Measurements from ENCODE around the gene FNDC1.
"Not testable (repeated sequence)": the region's sequence is repeated elsewhere in the genome, so short reads cannot be mapped to it uniquely, and the experiment has no call there.

FNDC1 gene

GRCh38 chr6:159169193-159169555 is at the start of gene FNDC1:
Gene FNDC1 (plus strand): TSS chr6:159169400. CDS start chr6:159169597, 197 bp downstream.
- DNase-seq (ENCODE audit: low spot score), result peak; percentile 43

- no peak for DNase-seq (ENCODE audit: low spot score)
These were observed 49.4 kb upstream of the FNDC1 start for GRCh38 chr6:159119791-159120190.

GRCh38 chr6:159121486-159121885 is 47.7 kb upstream of the FNDC1 start:
- no peak for DNase-seq (ENCODE audit: low spot score)

GRCh38 chr6:159122453-159122852 is 46.7 kb upstream of the FNDC1 start:
- no peak for DNase-seq (ENCODE audit: low spot score)

- not testable (repeated sequence) for DNase-seq (ENCODE audit: low spot score)
These were observed 45.4 kb upstream of the FNDC1 start for GRCh38 chr6:159123831-159124230.

GRCh38 chr6:159125014-159125609 is 44.1 kb upstream of the FNDC1 start:
- no peak for DNase-seq (ENCODE audit: low spot score)

GRCh38 chr6:159125951-159126352 is 43.2 kb upstream of the FNDC1 start:
- no peak for DNase-seq (ENCODE audit: low spot score)

GRCh38 chr6:159126590-159126989 is 42.6 kb upstream of the FNDC1 start:
- DNase-seq (ENCODE audit: low spot score), result no peak

- no peak for DNase-seq (ENCODE audit: low spot score)
These were observed 41.5 kb upstream of the FNDC1 start for GRCh38 chr6:159127701-159128100.

- DNase-seq (ENCODE audit: low spot score), result no peak
These were observed 40.2 kb upstream of the FNDC1 start for GRCh38 chr6:159128978-159129377.

- DNase-seq (ENCODE audit: low spot score), result no peak
These were observed 38.4 kb upstream of the FNDC1 start for GRCh38 chr6:159130846-159131245.

- no peak for DNase-seq (ENCODE audit: low spot score)
These were observed 37.5 kb upstream of the FNDC1 start for GRCh38 chr6:159131709-159132108.

GRCh38 chr6:159132664-159133063 is 36.5 kb upstream of the FNDC1 start:
- DNase-seq (ENCODE audit: low spot score), result no peak

- DNase-seq (ENCODE audit: low spot score), result peak; percentile 84
These were observed 34.4 kb upstream of the FNDC1 start for GRCh38 chr6:159134701-159135364.

- DNase-seq (ENCODE audit: low spot score), result no peak
These were observed 31.5 kb upstream of the FNDC1 start for GRCh38 chr6:159137676-159138075.

- no peak for DNase-seq (ENCODE audit: low spot score)
These were observed 26.7 kb upstream of the FNDC1 start for GRCh38 chr6:159142531-159142930.

- no peak for DNase-seq (ENCODE audit: low spot score)
These were observed 20.6 kb upstream of the FNDC1 start for GRCh38 chr6:159148641-159149040.

GRCh38 chr6:159149641-159150040 is 19.6 kb upstream of the FNDC1 start:
- DNase-seq (ENCODE audit: low spot score), result no peak

- peak; percentile 53 for DNase-seq (ENCODE audit: low spot score)
These were observed 17.8 kb upstream of the FNDC1 start for GRCh38 chr6:159151266-159151855.

- no peak for DNase-seq (ENCODE audit: low spot score)
These were observed 17.2 kb upstream of the FNDC1 start for GRCh38 chr6:159152041-159152440.

- no peak for DNase-seq (ENCODE audit: low spot score)
These were observed 16.4 kb upstream of the FNDC1 start for GRCh38 chr6:159152782-159153181.

- DNase-seq (ENCODE audit: low spot score), result no peak
These were observed 13.5 kb upstream of the FNDC1 start for GRCh38 chr6:159155679-159156078.

GRCh38 chr6:159156089-159156488 is 13.1 kb upstream of the FNDC1 start:
- no peak for DNase-seq (ENCODE audit: low spot score)

GRCh38 chr6:159157431-159157830 is 11.8 kb upstream of the FNDC1 start:
- DNase-seq (ENCODE audit: low spot score), result no peak

Data from CD4-positive, alpha-beta T cell treated with Interleukin-15 for 4 hours (primary cell).